ENCODE data around the gene ICE2.

Gene ICE2

GRCh38 chr15:60392986-60393790, 85.8 kb downstream of the ICE2 start:
- Histone ChIP-seq H3K27me3 (ENCODE audit: insufficient read depth, low read depth, severe bottlenecking) (no peaks in the 10 kb centered on the region), H3K27ac (no peak overlapping the region), H3K36me3 (no peaks in the 10 kb centered on the region), H3K4me3 (ENCODE audit: low read depth, low read length) (no peak overlapping the region), H3K9me3 (ENCODE audit: severe bottlenecking) (no peaks in the 10 kb centered on the region)
- no peak for DNase-seq
- TF ChIP-seq CTCF (IDR thresholded peaks at IDR 0.05; ENCODE audit: low read depth, low read length), result no peak

GRCh38 chr15:60392601-60392985, 86.3 kb downstream of the ICE2 start:
- H3K4me3 ChIP-seq (ENCODE audit: low read depth, low read length), result no peak overlapping the region
- H3K27ac ChIP-seq, result no peak overlapping the region
- H3K27me3 ChIP-seq (ENCODE audit: insufficient read depth, low read depth, severe bottlenecking), result no peaks in the 10 kb centered on the region
- no peak for DNase-seq
- no peaks in the 10 kb centered on the region for H3K9me3 ChIP-seq (ENCODE audit: severe bottlenecking)
- no peaks in the 10 kb centered on the region for H3K36me3 ChIP-seq
- no peak for TF ChIP-seq CTCF (IDR thresholded peaks at IDR 0.05; ENCODE audit: low read depth, low read length)

GRCh38 chr15:60391722-60392315, 87.1 kb downstream of the ICE2 start:
- Histone ChIP-seq H3K27ac (no peak overlapping the region), H3K27me3 (ENCODE audit: insufficient read depth, low read depth, severe bottlenecking) (no peaks in the 10 kb centered on the region), H3K4me3 (ENCODE audit: low read depth, low read length) (no peak overlapping the region), H3K9me3 (ENCODE audit: severe bottlenecking) (no peaks in the 10 kb centered on the region), H3K36me3 (no peaks in the 10 kb centered on the region)
- DNase-seq, result no peak
- no peak for TF ChIP-seq CTCF (IDR thresholded peaks at IDR 0.05; ENCODE audit: low read depth, low read length)

- peak; percentile 85 for DNase-seq
- Histone ChIP-seq H3K27ac (peak overlapping the region; percentile 40), H3K27me3 (ENCODE audit: insufficient read depth, low read depth, severe bottlenecking) (no peaks in the 10 kb centered on the region), H3K9me3 (ENCODE audit: severe bottlenecking) (no peaks in the 10 kb centered on the region), H3K36me3 (no peaks in the 10 kb centered on the region), H3K4me3 (ENCODE audit: low read depth, low read length) (no peak overlapping the region)
- TF ChIP-seq CTCF (IDR thresholded peaks at IDR 0.05; ENCODE audit: low read depth, low read length), result 0 out of 2 replicates have a peak, but pooled peaks have one; percentile 9
Measured at GRCh38 chr15:60390871-60391501, 88.0 kb downstream of the ICE2 start.

GRCh38 chr15:60390231-60390630, 88.7 kb downstream of the ICE2 start:
- H3K9me3 ChIP-seq (ENCODE audit: severe bottlenecking), result no peaks in the 10 kb centered on the region
- no peak for TF ChIP-seq CTCF (IDR thresholded peaks at IDR 0.05; ENCODE audit: low read depth, low read length)
- H3K27ac ChIP-seq, result no peak overlapping the region; the same call in 1 of the 2 replicates
- H3K36me3 ChIP-seq, result no peaks in the 10 kb centered on the region
- no peak for DNase-seq
- no peak overlapping the region for H3K4me3 ChIP-seq (ENCODE audit: low read depth, low read length)
- no peaks in the 10 kb centered on the region for H3K27me3 ChIP-seq (ENCODE audit: insufficient read depth, low read depth, severe bottlenecking)
